Measurements from ENCODE around the gene DUSP8. TPM values are rescaled to one million over a fixed set of nuclear protein-coding genes. Genes with fewer than 3 reads are reported as not detected.
"Not testable (repeated sequence)": the region's sequence is repeated elsewhere in the genome, so short reads cannot be mapped to it uniquely, and the experiment has no call there.

The DUSP8 gene
- polyA plus RNA-seq, 4 donors = 3.1 to 15.0 (median 7.1) TPM

DNA sequence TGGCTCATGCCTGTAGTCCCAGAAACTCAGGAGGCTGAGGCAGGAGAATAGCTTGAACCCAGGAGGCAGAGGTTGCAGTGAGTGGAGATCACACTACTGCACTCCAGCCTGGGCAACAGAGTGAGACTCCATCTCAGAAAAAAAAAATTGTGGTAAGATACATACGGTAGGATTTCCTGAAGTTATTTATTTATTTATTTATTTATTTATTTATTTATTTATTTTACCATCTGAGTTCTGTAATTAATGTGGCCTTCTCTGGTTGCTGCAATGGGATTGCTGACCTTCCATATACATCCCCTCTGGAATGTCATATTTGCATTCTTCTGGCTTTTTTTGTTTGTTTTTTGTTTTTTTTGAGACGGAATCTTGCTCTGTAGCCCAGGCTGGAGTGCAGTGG, 10.8 kb upstream of the DUSP8 start:
- not testable (repeated sequence) for H3K4me1 ChIP-seq (ENCODE audit: control insufficient read depth in 3 of 3, insufficient read depth in 2 of 3, low read depth in 1 of 3, low read length in 2 of 3); H3K27ac ChIP-seq (ENCODE audit: low read depth in 1 of 3, low read length in 2 of 3); FAIRE-seq; H3K27me3 ChIP-seq (ENCODE audit: control insufficient read depth in 3 of 3, insufficient read depth in 3 of 3, low read length in 3 of 3); H3K36me3 ChIP-seq (ENCODE audit: control insufficient read depth in 3 of 3, insufficient read depth in 2 of 3, low read depth in 1 of 3, low read length in 3 of 3); DNase-seq; H3K4me3 ChIP-seq (ENCODE audit: low read depth in 1 of 3, low read length in 3 of 3)
- peaks cover 0 to 21% of the 10 kb centered on the region in 2 donors for H3K9me3 ChIP-seq (ENCODE audit: control insufficient read depth in 2 of 2, insufficient read depth in 1 of 2, low read depth in 1 of 2, low read length in 1 of 2)
- 74 to 85% (median 77%) methylated on average over 2 of the region's 2 CpGs for WGBS, 3 donors

DNA sequence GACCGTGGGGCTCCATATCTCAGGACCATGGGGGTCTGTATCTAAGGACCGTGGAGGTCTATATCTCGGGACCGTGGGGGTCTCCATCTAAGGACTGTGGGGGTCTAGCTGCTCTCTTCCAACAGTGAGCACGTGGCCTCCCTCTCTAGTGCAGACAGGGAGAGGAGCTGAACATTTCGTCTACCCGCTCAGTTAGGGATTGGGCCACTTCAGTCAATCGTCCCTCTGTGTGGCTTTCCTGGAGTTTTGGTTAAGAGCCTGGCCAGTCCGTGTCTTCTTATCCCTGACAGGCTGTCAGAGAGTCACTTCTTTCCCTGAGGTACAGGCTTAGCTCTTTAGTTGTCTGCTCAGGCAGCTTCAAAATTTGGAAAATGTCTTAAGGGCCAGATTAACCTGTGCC, 9.9 kb upstream of the DUSP8 start:
- Histone ChIP-seq H3K27me3 (ENCODE audit: control insufficient read depth in 3 of 3, insufficient read depth in 3 of 3, low read length in 3 of 3) (no peaks in the 10 kb centered on the region), H3K36me3 (ENCODE audit: control insufficient read depth in 3 of 3, insufficient read depth in 2 of 3, low read depth in 1 of 3, low read length in 3 of 3) (peaks cover 0 to 6% (median 0%) of the 10 kb centered on the region in 3 donors), H3K4me1 (ENCODE audit: control insufficient read depth in 3 of 3, insufficient read depth in 2 of 3, low read depth in 1 of 3, low read length in 2 of 3) (no peaks in the 10 kb centered on the region), H3K27ac (ENCODE audit: low read depth in 1 of 3, low read length in 2 of 3) (no peak overlapping the region), H3K4me3 (ENCODE audit: low read depth in 1 of 3, low read length in 3 of 3) (no peak overlapping the region), H3K9me3 (ENCODE audit: control insufficient read depth in 2 of 2, insufficient read depth in 1 of 2, low read depth in 1 of 2, low read length in 1 of 2) (peaks cover 0 to 21% of the 10 kb centered on the region in 2 donors)
- DNase-seq = no peak
- WGBS, 3 donors = 86 to 89% (median 87%) methylated on average over 9 of the region's 9 CpGs
- FAIRE-seq = no peak

DNA sequence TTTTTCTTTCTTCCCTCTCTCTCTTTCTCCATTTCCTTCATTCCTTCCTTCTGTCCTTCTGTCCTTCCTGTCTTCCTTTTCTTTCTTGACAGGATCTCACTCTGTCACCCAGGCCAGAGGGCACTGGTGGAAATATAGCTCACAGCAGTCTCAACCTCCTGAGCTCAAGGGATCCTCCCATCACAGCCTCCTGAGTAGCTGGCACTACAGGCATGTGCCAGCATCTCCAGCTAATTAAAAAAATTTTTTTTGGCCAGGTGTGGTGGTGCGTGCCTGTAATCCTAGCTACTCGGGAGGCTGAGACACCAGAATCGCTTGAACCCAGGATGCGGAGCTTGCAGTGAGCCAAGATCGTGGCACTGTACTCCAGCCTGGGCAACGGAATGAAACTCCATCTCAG, 4.8 kb upstream of the DUSP8 start:
- Histone ChIP-seq H3K9me3 (ENCODE audit: control insufficient read depth in 2 of 2, insufficient read depth in 1 of 2, low read depth in 1 of 2, low read length in 1 of 2) (peaks cover 0 to 19% of the 10 kb centered on the region in 2 donors), H3K4me1 (ENCODE audit: control insufficient read depth in 3 of 3, insufficient read depth in 2 of 3, low read depth in 1 of 3, low read length in 2 of 3) (peaks cover 0 to 17% (median 2%) of the 10 kb centered on the region in 3 donors), H3K4me3 (ENCODE audit: low read depth in 1 of 3, low read length in 3 of 3) (no peak overlapping the region), H3K36me3 (ENCODE audit: control insufficient read depth in 3 of 3, insufficient read depth in 2 of 3, low read depth in 1 of 3, low read length in 3 of 3) (peaks cover 0 to 2% (median 0%) of the 10 kb centered on the region in 3 donors), H3K27ac (ENCODE audit: low read depth in 1 of 3, low read length in 2 of 3) (no peak overlapping the region), H3K27me3 (ENCODE audit: control insufficient read depth in 3 of 3, insufficient read depth in 3 of 3, low read length in 3 of 3) (peaks cover 0 to 14% (median 0%) of the 10 kb centered on the region in 3 donors)
- 79 to 85% (median 79%) methylated on average over 6 of the region's 6 CpGs for WGBS, 3 donors
- FAIRE-seq (no peak), DNase-seq (no peak)

DNA sequence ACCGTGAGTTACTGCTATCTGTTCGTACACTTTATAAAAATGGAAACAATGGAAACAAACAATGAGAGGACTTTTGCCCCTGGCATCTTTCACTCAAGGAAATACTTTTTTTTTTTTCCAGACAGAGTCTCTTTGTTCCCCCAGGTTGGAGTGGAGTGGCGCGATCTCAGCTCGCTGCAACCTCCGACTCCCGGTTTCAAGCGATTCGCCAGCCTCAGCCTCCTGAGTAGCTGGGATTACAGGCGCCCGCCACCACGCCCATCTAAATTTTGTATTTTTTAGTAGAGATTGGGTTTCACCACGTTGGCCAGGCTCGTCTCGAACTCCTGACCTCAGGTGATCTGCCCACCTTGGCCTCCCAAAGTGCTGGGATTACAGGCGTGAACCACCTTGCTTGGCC, 3.7 kb upstream of the DUSP8 start:
- Histone ChIP-seq H3K9me3 (ENCODE audit: control insufficient read depth in 2 of 2, insufficient read depth in 1 of 2, low read depth in 1 of 2, low read length in 1 of 2) (peaks cover 0 to 13% of the 10 kb centered on the region in 2 donors), H3K27me3 (ENCODE audit: control insufficient read depth in 3 of 3, insufficient read depth in 3 of 3, low read length in 3 of 3) (peaks cover 0 to 14% (median 0%) of the 10 kb centered on the region in 3 donors), H3K4me1 (ENCODE audit: control insufficient read depth in 3 of 3, insufficient read depth in 2 of 3, low read depth in 1 of 3, low read length in 2 of 3) (peaks cover 0 to 20% (median 2%) of the 10 kb centered on the region in 3 donors)
- H3K36me3 ChIP-seq (ENCODE audit: control insufficient read depth in 3 of 3, insufficient read depth in 2 of 3, low read depth in 1 of 3, low read length in 3 of 3); DNase-seq; H3K4me3 ChIP-seq (ENCODE audit: low read depth in 1 of 3, low read length in 3 of 3); FAIRE-seq; H3K27ac ChIP-seq (ENCODE audit: low read depth in 1 of 3, low read length in 2 of 3): not testable (repeated sequence)
- 26 to 59% (median 42%) methylated on average over 16 of the region's 16 CpGs for WGBS, 3 donors

DNA sequence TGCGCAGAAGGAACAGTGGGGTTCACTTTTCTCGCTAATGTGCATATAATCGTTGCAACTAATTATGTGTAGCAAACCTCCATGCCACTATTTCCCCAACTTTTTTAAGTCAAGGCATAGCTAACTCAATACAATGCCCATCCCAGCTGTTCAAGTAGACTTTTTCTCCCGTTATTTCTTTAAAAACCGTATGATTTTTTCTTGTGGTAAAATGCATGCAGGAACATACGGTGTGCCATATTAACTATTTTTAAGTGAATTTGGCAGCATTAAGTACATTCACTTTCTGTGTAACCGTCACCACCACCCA, 2.8 kb upstream of the DUSP8 start:
- H3K36me3 ChIP-seq (ENCODE audit: control insufficient read depth in 3 of 3, insufficient read depth in 2 of 3, low read depth in 1 of 3, low read length in 3 of 3) = peaks cover 0 to 4% (median 0%) of the 10 kb centered on the region in 3 donors
- H3K4me1 ChIP-seq (ENCODE audit: control insufficient read depth in 3 of 3, insufficient read depth in 2 of 3, low read depth in 1 of 3, low read length in 2 of 3) = peaks cover 0 to 29% (median 2%) of the 10 kb centered on the region in 3 donors
- H3K27ac ChIP-seq (ENCODE audit: low read depth in 1 of 3, low read length in 2 of 3) = no peak overlapping the region
- WGBS, 3 donors = 6 to 13% (median 8%) methylated on average over 7 of the region's 7 CpGs
- H3K27me3 ChIP-seq (ENCODE audit: control insufficient read depth in 3 of 3, insufficient read depth in 3 of 3, low read length in 3 of 3) = peaks cover 0 to 14% (median 0%) of the 10 kb centered on the region in 3 donors
- DNase-seq (no peak), FAIRE-seq (no peak)
- H3K4me3 ChIP-seq (ENCODE audit: low read depth in 1 of 3, low read length in 3 of 3) = no peak overlapping the region
- peaks cover 0 to 10% of the 10 kb centered on the region in 2 donors for H3K9me3 ChIP-seq (ENCODE audit: control insufficient read depth in 2 of 2, insufficient read depth in 1 of 2, low read depth in 1 of 2, low read length in 1 of 2)

DNA sequence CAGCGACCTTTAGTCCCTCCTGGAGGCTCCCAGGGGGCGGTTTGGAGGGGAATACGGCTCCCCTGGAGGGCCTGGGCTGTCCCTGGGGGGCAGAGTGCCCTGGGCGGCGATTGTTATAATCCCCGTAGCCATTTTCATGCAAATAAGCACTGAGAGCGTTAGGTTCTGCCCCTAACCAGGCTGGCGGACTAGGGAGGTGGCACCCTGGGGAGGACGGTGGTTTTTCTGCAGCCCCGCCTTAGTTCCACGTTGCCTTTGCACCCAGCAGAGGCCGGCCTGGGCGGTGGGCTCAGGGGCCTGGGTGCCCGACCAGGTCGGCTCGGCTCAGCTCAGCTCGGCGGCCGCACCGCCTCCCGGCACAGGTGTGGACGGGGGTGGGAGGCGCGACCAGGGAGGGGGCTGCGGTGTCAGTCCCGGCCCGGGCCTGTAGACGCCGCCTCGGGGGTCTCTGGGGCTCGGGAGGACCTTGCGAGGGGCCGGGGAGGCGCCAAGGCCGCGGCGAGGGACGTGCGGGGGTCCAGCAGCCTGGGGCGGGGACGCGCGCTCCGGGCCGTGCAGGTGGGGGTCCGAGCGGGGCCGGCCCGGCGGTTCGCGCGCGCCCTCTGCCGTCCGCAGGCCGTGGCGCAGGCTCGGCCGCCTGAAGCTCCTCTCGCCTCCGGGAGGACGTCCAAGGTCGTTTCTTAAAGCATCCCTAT, 2.3 kb upstream of the DUSP8 start:
- H3K4me1 ChIP-seq (ENCODE audit: control insufficient read depth in 3 of 3, insufficient read depth in 2 of 3, low read depth in 1 of 3, low read length in 2 of 3) = peaks cover 0 to 34% (median 2%) of the 10 kb centered on the region in 3 donors
- DNase-seq (peak; percentile 73 to 81), FAIRE-seq (no peak)
- peaks cover 0 to 14% (median 0%) of the 10 kb centered on the region in 3 donors for H3K27me3 ChIP-seq (ENCODE audit: control insufficient read depth in 3 of 3, insufficient read depth in 3 of 3, low read length in 3 of 3)
- peak overlapping the region; percentile 71 to 96 (median 88) for H3K27ac ChIP-seq (ENCODE audit: low read depth in 1 of 3, low read length in 2 of 3)
- H3K9me3 ChIP-seq (ENCODE audit: control insufficient read depth in 2 of 2, insufficient read depth in 1 of 2, low read depth in 1 of 2, low read length in 1 of 2) = peaks cover 0 to 8% of the 10 kb centered on the region in 2 donors
- WGBS, 3 donors = 0 to 1% (median 1%) methylated on average over 35 to 64 of the region's 64 CpGs
- peaks cover 0 to 9% (median 0%) of the 10 kb centered on the region in 3 donors for H3K36me3 ChIP-seq (ENCODE audit: control insufficient read depth in 3 of 3, insufficient read depth in 2 of 3, low read depth in 1 of 3, low read length in 3 of 3)
- H3K4me3 ChIP-seq (ENCODE audit: low read depth in 1 of 3, low read length in 3 of 3) = peak overlapping the region; percentile 48 to 76 (median 54)

DNA sequence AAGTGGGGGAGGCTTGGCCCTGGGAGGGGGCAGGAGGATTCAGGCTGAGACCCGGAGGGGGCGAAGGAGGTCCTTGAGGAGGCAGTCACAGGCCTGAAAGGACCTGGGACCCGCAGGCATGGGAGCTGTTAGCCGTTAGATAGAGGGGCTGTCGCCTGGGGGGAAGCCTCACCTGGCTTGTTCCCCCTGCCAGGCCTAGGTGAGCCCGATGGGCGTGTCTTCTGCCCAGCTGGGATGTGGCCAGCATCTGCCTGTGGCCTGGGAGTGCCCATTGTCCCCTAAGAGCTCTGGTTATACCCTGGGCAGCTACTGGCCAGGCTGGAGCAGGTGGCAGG, 1.8 kb upstream of the DUSP8 start:
- DNase-seq = peak in 1 of 2 donors; percentile 85
- 0 to 8% (median 3%) methylated on average over 5 to 7 of the region's 7 CpGs for WGBS, 3 donors
- Histone ChIP-seq H3K27ac (ENCODE audit: low read depth in 1 of 3, low read length in 2 of 3) (peak overlapping the region; percentile 71 to 96 (median 88)), H3K36me3 (ENCODE audit: control insufficient read depth in 3 of 3, insufficient read depth in 2 of 3, low read depth in 1 of 3, low read length in 3 of 3) (peaks cover 0 to 14% (median 0%) of the 10 kb centered on the region in 3 donors), H3K4me1 (ENCODE audit: control insufficient read depth in 3 of 3, insufficient read depth in 2 of 3, low read depth in 1 of 3, low read length in 2 of 3) (peaks cover 0 to 39% (median 2%) of the 10 kb centered on the region in 3 donors), H3K27me3 (ENCODE audit: control insufficient read depth in 3 of 3, insufficient read depth in 3 of 3, low read length in 3 of 3) (peaks cover 0 to 14% (median 0%) of the 10 kb centered on the region in 3 donors), H3K4me3 (ENCODE audit: low read depth in 1 of 3, low read length in 3 of 3) (peak overlapping the region; percentile 48 to 76 (median 61)), H3K9me3 (ENCODE audit: control insufficient read depth in 2 of 2, insufficient read depth in 1 of 2, low read depth in 1 of 2, low read length in 1 of 2) (peaks cover 0 to 8% of the 10 kb centered on the region in 2 donors)
- FAIRE-seq = no peak

DNA sequence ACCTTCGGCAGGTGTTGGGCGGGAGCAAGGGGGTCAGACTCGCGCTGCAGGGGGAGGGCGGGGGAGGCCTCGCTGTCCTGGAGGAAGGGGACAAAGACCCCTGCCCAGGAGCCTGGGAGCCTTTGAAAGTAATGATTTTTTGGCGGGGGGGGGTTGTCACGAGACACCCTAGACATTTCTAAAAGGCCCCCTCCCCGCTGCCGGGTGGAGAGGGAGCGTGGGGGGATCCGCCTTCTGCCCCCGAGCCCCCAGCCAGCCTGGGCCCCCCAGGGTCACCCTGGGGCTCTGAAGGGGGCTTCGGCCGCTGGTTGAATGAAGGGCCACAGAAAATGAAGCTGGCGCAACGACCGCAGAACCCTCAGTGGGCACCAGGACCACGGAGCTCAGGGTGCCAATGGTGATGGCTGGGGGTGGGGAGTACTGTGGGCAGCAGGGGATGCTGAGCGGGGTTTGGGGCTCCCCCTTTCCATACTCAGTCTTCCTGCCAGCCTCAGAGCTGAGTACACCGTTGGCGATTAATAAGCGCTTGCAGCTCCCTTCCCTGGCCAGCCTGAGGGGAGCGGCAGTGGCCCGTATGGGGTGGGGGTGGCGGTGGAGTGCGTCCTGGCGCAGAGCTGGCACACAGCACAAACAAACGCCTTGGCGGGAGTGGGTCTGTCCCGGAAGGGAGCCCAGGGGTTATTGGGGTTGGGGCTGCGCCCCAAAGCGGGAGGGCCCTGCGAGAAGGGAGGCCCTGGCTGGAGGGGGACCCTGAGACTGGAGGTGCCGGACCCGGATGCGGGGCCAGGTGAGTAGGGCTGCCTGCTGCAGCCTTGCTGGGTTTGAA, 1.2 kb upstream of the DUSP8 start:
- FAIRE-seq (no peak), DNase-seq (peak; percentile 59 to 74)
- Histone ChIP-seq H3K9me3 (ENCODE audit: control insufficient read depth in 2 of 2, insufficient read depth in 1 of 2, low read depth in 1 of 2, low read length in 1 of 2) (peaks cover 0 to 3% of the 10 kb centered on the region in 2 donors), H3K27ac (ENCODE audit: low read depth in 1 of 3, low read length in 2 of 3) (peak overlapping the region; percentile 71 to 96 (median 88)), H3K36me3 (ENCODE audit: control insufficient read depth in 3 of 3, insufficient read depth in 2 of 3, low read depth in 1 of 3, low read length in 3 of 3) (peaks cover 0 to 19% (median 0%) of the 10 kb centered on the region in 3 donors), H3K4me3 (ENCODE audit: low read depth in 1 of 3, low read length in 3 of 3) (peak overlapping the region; percentile 48 to 76 (median 61)), H3K27me3 (ENCODE audit: control insufficient read depth in 3 of 3, insufficient read depth in 3 of 3, low read length in 3 of 3) (peaks cover 0 to 14% (median 0%) of the 10 kb centered on the region in 3 donors), H3K4me1 (ENCODE audit: control insufficient read depth in 3 of 3, insufficient read depth in 2 of 3, low read depth in 1 of 3, low read length in 2 of 3) (peaks cover 0 to 45% (median 2%) of the 10 kb centered on the region in 3 donors)
- 1 to 6% (median 4%) methylated on average over 21 to 36 of the region's 37 CpGs for WGBS, 3 donors
